ENCODE measurements around the gene PCA3. TPM values are rescaled to one million over a fixed set of nuclear protein-coding genes. Genes with fewer than 3 reads are reported as not detected.

Gene PCA3
- polyA plus RNA-seq, 1 donor from 2014 or later: 0.16 TPM

GRCh38 chr9:76759732-76760131 is 4.5 kb upstream of the PCA3 start:
- H4K20me1 ChIP-seq (ENCODE audit: insufficient read depth): no peaks in the 10 kb centered on the region
- no peaks in the 10 kb centered on the region for H3K27me3 ChIP-seq (ENCODE audit: insufficient read depth, low read depth, low read length)
- H2AFZ ChIP-seq (ENCODE audit: low read depth, low read length): no peak overlapping the region
- no peak overlapping the region for H3K27ac ChIP-seq (ENCODE audit: low read length)
- no peak for TF ChIP-seq EZH2 (IDR thresholded peaks at IDR 0.05; ENCODE audit: borderline replicate concordance, insufficient read depth, low read length, poor library complexity, severe bottlenecking)
- no peak for TF ChIP-seq TAF1 (IDR thresholded peaks at IDR 0.05; ENCODE audit: low read depth)
- TF ChIP-seq SMC3 (conservative IDR thresholded peaks at IDR 0.05; ENCODE audit: poor library complexity): no peak
- no peak for TF ChIP-seq MXI1 (conservative IDR thresholded peaks at IDR 0.05; ENCODE audit: poor library complexity, severe bottlenecking)
- no peak for TF ChIP-seq RAD21 (conservative IDR thresholded peaks at IDR 0.05)
- no peak for TF ChIP-seq POLR2AphosphoS5 (IDR thresholded peaks at IDR 0.05)
- TF ChIP-seq EP300 (conservative IDR thresholded peaks at IDR 0.05; ENCODE audit: poor library complexity, severe bottlenecking): no peak
- TF ChIP-seq CTCF (IDR thresholded peaks at IDR 0.05; ENCODE audit: poor library complexity, severe bottlenecking): no peak
- no peak for TF ChIP-seq REST (IDR thresholded peaks at IDR 0.05; ENCODE audit: borderline replicate concordance)
- H3F3A ChIP-seq (ENCODE audit: insufficient read depth, low read length, poor library complexity, severe bottlenecking): no peaks in the 10 kb centered on the region
- H3K36me3 ChIP-seq (ENCODE audit: insufficient read depth, low read length): no peaks in the 10 kb centered on the region
- no peak overlapping the region for H3K9ac ChIP-seq (ENCODE audit: low read length)
- no peak overlapping the region for H3K4me2 ChIP-seq (ENCODE audit: low read length)
- H3K79me2 ChIP-seq (replicated peaks; ENCODE audit: insufficient read depth, low read length): no peaks in the 10 kb centered on the region
- H3K4me3 ChIP-seq (ENCODE audit: low read length): no peak overlapping the region
- no peaks in the 10 kb centered on the region for H3K9me2 ChIP-seq (ENCODE audit: insufficient read depth, low read length)
- H3K9me3 ChIP-seq (ENCODE audit: low read length): no peaks in the 10 kb centered on the region

GRCh38 chr9:76761448-76761847 is 2.8 kb upstream of the PCA3 start:
- Histone ChIP-seq H3K4me2 (ENCODE audit: low read length) (no peak overlapping the region), H3K4me3 (ENCODE audit: low read length) (no peak overlapping the region), H3F3A (ENCODE audit: insufficient read depth, low read length, poor library complexity, severe bottlenecking) (no peaks in the 10 kb centered on the region), H4K20me1 (ENCODE audit: insufficient read depth) (no peaks in the 10 kb centered on the region), H3K79me2 (replicated peaks; ENCODE audit: insufficient read depth, low read length) (no peaks in the 10 kb centered on the region), H3K9me2 (ENCODE audit: insufficient read depth, low read length) (no peaks in the 10 kb centered on the region), H3K9me3 (ENCODE audit: low read length) (no peaks in the 10 kb centered on the region), H3K27ac (ENCODE audit: low read length) (no peak overlapping the region), H2AFZ (ENCODE audit: low read depth, low read length) (no peak overlapping the region), H3K27me3 (ENCODE audit: insufficient read depth, low read depth, low read length) (no peaks in the 10 kb centered on the region), H3K9ac (ENCODE audit: low read length) (no peak overlapping the region), H3K36me3 (ENCODE audit: insufficient read depth, low read length) (no peaks in the 10 kb centered on the region)
- TF ChIP-seq RAD21 (conservative IDR thresholded peaks at IDR 0.05) (peak; percentile 40), MXI1 (conservative IDR thresholded peaks at IDR 0.05; ENCODE audit: poor library complexity, severe bottlenecking) (no peak), POLR2AphosphoS5 (IDR thresholded peaks at IDR 0.05) (no peak), SMC3 (conservative IDR thresholded peaks at IDR 0.05; ENCODE audit: poor library complexity) (peak; percentile 12), CTCF (IDR thresholded peaks at IDR 0.05; ENCODE audit: poor library complexity, severe bottlenecking) (peak; percentile 47), EP300 (conservative IDR thresholded peaks at IDR 0.05; ENCODE audit: poor library complexity, severe bottlenecking) (no peak), EZH2 (IDR thresholded peaks at IDR 0.05; ENCODE audit: borderline replicate concordance, insufficient read depth, low read length, poor library complexity, severe bottlenecking) (no peak)
